Omental fat pad (tissue), 4 donors: ENCODE data around the gene EMP2. TPM values are rescaled to one million over a fixed set of nuclear protein-coding genes. Genes with fewer than 3 reads are reported as not detected.
"Not testable (repeated sequence)": the region's sequence is repeated elsewhere in the genome, so short reads cannot be mapped to it uniquely, and the experiment has no call there.

Experiments
- ATAC-seq: fragments of 150-250 bp; one replicate; pipeline ENCODE4 v1.9.1; 2016; ENCODE audit warnings: mild to moderate bottlenecking, moderate library complexity; ENCODE audit not compliant: low FRiP score
- DNase-seq: peaks from one replicate; pipeline ENCODE4 v3.0.0-alpha.2; 2019; ENCODE audit warnings: low spot score
- CTCF ChIP-seq, 3 donors: fragments of 450-650 bp; IDR thresholded peaks; one replicate each; pipeline ENCODE4 v1.5.1; 2016 to 2017; ENCODE audit warnings: antibody characterized with exemption in 3 of 3, mild to moderate bottlenecking in 3 of 3, moderate library complexity in 2 of 3
- total RNA-seq, 4 donors: library from RNA; depleted of rRNA; stranded (reverse); fragments of >200 nt; gene quantifications; one replicate each; pipeline ENCODE4 v1.1.0, GENCODE V29; 2016

EMP2 gene, protein sequence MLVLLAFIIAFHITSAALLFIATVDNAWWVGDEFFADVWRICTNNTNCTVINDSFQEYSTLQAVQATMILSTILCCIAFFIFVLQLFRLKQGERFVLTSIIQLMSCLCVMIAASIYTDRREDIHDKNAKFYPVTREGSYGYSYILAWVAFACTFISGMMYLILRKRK
- 10 to 100 TPM; 36.7 to 80.4 (median 50.1) TPM for total RNA-seq

DNA sequence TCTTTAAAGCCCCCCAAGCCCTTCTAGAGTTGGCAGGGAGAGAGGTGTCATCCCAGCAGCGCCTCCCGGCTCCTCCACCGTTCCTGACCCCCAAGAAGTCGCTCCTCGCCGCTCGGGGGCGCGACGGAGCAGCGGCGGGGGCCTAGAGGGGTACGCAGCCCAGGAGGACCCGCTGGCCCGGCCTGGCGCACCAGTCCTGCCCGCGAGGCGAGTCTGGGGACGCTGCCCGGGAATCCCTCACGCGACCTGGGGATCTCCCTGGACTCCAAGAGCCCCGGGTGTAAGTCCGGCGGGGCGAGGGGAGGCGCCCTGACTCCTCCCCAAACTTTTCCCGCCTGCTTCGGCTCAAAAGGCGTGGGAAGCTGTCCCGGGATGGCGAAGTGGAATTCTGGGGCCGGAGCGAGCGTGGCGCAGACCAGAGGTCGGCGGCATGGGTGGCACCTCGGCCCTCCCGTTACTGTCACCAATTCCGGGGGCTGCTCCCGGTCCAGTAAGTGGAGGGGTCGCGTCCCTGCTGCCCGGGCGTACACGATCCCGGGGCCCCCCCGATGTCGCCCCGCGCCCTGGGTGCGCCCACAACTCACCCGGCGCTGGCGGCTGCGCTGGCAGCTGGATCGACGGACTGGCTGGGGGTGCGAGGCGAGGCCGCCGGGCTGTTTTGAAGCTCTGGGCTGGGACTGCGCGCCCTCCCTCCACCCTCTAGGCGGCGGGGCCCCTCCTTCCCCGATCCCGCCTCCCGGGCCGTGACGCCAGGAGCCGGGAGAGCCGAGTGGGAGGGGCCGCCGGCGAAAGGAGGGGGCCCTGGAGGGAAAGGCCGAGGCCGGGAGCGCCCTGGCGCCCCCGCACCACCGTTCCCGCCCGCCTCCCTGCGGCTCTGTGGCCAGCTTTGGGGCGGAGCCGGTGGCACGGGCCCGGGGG, at the start of gene EMP2:
EMP2 (minus strand) TSS at position 634 of the 918 bp plus-strand sequence. CDS start 32,981 bp downstream, outside the sequence.
- DNase-seq, result peak; percentile 38
- TF ChIP-seq CTCF (IDR thresholded peaks at IDR 0.05), result peak in 2 of 3 donors; percentile 4 to 22
- ATAC-seq, result peak; percentile 90

DNA sequence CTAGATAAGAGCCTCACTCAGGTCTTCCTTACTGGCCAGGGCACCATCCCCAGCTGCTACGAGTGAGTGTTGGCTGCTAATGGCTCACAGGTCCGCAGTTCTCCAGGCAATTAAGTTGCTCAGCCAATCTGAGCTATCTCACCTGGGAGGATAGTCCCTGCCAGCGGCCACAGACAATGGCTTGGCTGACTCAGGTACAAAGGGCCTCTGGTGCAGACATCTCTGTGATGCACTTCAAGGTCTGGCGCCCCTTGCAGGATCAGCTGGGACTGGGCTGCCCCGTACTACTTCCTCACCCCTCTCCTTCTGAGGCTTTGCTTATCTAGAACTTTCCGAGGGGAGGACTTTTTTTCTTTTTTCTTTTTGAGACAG, 49.2 kb upstream of the EMP2 start:
- ATAC-seq, result no peak
- DNase-seq, result no peak
- no peak for TF ChIP-seq CTCF (IDR thresholded peaks at IDR 0.05)

GRCh38 chr16:10625595-10626357, 45.4 kb upstream of the EMP2 start:
- ATAC-seq, result no peak
- no peak for TF ChIP-seq CTCF (IDR thresholded peaks at IDR 0.05)
- no peak for DNase-seq

GRCh38 chr16:10624527-10624926, 44.1 kb upstream of the EMP2 start:
- ATAC-seq (no peak), DNase-seq (no peak)
- TF ChIP-seq CTCF (IDR thresholded peaks at IDR 0.05), result no peak

DNA sequence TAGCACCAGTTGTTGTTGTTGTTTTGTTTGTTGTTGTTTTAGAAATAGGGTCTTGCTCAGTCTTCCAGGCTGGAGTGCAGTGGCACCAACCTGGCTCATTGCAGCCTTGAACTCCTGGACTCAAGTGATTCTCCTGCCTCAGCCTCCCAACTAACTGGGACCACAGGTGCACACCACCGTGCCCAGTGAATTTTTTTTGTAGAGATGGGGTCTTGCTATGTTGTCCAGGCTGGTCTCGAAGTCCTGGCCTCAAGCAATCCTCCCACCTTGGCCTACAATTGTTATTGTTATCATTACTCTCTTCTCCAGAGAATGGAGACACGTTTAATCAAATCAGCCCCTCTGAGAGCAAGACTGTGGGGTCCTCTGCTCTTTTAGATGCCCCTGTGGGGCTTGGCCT, 42.7 kb upstream of the EMP2 start:
- no peak for DNase-seq
- TF ChIP-seq CTCF (IDR thresholded peaks at IDR 0.05), result no peak

DNA sequence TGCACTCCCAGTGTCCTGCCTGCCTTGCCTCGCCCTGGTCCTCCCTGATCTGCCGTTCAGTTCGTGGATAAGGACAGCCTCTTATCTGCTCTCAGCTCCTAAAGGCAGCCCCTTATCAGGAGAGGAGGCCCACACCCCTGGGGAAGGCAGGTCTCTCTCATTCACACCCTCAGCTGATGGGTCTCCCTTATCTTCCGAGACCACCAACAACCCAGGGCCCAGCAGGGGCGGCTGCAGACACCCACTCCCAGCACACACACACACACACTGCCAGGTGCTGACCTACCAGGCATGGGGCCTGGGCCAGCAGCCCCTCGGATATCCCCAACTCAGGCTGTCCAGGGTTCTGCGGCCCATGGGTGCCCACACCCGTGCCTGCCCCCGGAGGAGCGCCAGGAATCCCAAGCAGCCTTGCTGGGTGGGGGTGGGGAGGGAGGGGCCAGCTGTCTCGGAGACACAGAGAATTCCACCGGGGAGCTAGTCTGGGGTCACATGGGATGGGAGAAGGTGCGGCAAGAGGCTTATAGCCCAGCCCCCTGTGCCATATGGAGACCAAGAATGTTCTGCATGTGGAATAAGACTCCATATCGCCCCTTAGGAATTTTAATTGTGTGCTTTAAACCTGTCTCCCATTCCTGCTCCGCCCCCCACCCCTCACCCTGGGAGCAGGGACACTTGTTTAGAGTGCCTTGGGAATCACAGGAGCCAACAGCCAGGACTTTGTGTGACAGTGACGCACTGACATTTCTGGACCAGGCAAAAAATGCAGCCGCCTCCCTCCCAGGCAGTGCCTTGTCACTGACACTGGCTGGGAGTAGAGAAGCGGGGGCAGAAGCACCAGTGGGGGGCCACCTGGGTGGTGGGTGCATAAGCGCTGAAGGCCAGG, 41.9 kb upstream of the EMP2 start:
- no peak for ATAC-seq
- no peak for TF ChIP-seq CTCF (IDR thresholded peaks at IDR 0.05)

More for the DNA sequence above, 42.7 kb upstream of the EMP2 start:
- no peak for ATAC-seq

DNA sequence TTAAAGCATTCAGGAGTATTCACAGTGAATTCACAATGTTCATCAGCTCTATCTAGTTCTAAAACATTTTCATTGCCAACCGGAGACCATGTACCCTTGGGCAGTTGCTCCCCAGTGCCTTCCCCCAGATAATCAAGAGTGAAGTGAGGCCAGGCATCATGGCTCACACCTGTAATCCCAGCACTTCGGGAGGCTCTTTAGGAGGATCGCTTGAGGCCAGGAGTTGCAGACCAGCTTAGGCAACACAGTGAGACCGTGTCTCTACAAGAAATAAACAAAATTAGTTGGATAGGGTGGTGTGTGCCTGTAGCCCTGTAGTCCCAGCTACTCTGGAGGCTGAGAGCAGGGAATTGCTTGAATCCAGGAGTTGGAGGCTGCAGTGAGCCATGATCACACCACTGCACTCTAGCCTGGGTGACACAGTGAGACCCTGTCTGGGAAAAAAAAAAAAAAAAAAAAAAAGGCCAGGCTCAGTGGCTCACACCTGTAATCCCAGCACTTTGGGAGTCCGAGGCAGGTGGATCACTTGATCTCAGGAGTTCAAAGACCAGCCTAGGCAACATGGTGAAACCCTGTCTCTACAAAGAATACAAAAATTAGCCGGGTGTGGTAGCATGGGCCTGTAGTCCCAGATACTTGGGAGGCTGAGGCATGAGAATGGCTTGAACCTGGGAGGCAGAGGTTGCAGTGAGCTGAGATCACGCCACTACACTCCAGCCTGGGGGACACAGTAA, 41.0 kb upstream of the EMP2 start:
- ATAC-seq, DNase-seq: not testable (repeated sequence)

More for the DNA sequence above, 41.9 kb upstream of the EMP2 start:
- no peak for DNase-seq
